AG20443 (cell line): ENCODE measurements around the gene PCA3.
"Not testable (repeated sequence)": the region's sequence is repeated elsewhere in the genome, so short reads cannot be mapped to it uniquely, and the experiment has no call there.

Experiments
- DNase-seq: peaks from one replicate; pipeline ENCODE4 v3.0.0; 2012; ENCODE audit warnings: low spot score, mixed read lengths

Gene PCA3

DNA sequence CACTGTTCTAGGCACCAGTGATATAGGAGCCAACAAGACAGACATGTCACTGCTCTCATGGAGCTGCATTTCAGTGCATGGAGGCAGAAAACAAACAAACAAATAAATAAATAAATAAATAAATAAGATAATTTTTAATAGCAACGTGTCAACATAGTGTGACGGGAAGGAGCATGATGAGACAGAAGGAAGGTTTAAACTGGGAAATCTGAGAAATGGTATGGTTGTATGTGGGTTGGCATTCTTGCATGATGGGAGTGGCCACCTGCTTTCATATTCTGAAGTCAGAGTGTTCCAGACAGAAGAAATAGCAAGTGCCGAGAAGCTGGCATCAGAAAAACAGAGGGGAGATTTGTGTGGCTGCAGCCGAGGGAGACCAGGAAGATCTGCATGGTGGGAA, at the start of gene PCA3:
Gene PCA3, plus strand, starts transcription at position 301 of the 400 bp plus-strand sequence.
- DNase-seq, result no peak

DNA sequence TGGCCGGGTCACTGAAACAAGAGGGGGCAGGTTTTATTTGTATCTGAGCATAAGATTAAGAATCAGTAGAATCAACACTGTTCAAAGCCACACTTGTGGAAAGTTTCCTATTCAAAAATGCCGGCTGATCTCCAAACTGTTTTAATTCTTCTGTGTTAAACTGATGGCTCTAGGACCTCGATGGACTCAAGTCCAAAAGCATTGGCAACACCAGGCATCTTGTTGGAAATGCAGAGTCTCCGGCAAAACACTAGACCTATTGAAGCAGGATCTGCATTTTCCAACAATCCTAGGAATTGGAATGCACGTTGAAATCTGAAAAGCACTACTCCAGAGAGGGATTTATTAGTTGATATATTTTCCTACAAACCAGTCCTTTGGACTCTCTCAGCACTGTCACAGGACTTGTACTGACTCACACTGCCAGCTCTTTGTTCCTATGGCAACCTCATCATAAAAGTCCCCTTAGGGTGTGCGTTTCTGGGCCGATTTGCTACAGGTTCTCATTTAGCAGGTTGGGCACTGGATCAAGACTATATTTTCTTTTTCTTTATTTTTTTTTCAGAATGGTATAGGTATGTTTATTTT, 48.1 kb upstream of the PCA3 start:
- DNase-seq, result peak; percentile 61

DNA sequence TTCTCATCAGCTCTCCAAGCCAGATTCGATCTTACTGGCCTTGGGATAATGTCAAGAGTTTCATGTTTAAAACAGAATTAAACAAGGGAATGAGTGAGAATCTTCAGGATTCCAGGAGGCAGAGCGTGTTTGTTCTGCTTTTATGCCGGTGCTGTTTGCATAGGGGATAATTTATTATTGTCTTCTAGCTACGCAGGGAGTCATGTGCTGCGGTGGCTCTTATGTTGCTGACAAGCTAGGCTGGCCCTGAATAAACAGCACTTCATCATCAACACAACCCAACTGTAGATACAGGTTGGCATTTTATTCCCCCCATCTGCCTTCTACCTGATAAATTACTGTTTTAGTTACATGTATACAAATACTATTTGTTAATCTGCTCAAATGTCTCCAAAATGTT, 47.1 kb upstream of the PCA3 start:
- no peak for DNase-seq

DNA sequence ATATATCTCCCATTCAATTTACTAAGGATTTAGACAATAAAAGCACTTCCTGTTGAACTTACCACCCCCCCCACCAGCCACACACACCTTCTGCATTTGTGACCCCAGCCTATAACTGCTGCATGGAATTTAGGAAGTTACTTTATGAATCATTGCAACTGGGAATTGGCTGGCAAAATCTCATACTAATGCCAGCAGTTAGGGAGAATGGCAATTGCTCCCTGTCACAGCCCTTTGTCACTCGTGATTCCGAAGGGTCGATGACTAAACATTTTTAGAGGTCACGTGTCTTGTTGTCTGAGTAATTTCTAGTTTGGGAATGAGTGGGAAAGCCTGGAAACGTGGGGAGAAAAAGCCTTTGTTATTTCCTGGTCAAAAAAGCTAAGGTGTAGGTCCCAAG, 46.6 kb upstream of the PCA3 start:
- peak; percentile 71 for DNase-seq

DNA sequence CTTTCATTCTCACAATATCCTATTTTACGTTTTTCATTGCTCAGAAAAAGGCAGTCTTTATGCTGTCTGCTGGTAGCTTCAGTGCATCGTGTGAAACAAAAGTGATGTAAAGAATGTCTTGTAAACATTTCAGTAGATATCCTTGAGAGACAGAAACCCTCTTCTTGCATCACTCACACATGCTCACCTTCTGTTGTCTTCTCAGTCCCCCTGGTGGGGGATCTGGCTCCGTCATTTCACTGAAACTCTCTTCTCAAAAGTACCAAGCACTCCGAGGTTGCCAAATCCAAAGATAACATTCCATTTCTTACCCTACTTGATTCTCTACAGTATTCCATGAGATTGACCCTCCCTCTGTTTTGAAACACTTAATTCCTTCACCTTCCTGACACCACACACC, 46.1 kb upstream of the PCA3 start:
- no peak for DNase-seq

DNA sequence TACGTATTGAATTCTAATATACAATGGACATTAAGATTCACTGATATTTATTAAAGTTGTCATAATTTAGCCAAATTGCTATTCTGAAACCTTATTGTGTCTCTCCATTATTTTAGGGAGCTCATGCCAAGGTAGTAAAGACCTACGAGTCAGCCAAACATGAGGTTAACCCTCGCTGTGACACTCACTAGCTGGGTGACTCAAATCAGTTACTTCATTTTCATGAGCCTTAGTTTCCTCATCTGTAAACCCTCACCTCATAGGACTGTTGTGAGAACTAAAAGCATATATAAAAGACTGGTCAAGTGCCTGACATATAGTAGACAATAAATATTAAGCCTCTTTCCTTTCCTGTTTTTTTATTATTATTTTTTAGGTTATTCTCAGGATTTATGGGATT, 44.0 kb upstream of the PCA3 start:
- DNase-seq, result no peak

DNA sequence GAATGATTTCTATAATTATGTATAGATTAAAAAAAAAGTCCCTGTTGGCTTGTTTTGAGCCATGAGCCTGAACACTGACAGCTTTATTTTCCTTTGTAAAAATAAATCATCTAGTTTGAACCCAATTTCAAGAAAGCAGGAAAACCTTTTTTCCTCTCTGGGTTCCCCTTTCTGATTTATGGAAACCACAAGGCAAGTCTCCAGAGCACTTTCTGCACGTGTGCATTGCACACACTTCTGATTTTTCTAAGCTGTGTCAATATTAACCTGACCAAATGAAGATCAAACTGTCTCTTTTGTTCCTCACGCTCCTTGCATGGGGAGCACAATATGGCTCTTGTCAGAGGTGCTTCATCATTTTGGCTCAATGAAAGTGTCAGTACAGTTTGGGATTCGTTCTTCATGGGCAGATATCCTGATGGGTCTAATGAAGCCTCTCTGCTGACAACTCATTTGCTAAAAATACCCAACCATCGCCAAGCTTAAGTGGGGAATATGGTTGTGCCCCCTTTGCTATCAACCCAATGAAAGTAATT, 39.2 kb upstream of the PCA3 start:
- DNase-seq, result no peak

DNA sequence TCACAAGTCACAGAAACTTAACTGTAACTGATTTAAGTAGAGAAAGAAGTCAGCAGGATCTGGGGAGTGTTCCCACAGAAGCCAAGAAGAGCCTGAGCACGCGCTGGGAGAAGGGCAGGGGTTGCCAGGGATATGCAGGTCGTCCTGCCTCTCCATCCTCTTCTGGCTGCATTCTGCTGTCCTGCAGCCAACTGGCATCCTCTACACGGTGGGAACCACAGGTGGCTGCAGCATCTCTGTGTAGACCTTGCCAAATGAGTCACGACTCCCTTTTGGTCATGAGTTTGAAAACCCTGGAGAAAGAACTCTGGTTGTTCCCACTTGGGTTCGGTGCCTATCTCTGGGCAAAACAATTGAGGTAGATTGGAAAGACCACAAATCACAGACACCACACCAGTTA, 38.4 kb upstream of the PCA3 start:
- no peak for DNase-seq

DNA sequence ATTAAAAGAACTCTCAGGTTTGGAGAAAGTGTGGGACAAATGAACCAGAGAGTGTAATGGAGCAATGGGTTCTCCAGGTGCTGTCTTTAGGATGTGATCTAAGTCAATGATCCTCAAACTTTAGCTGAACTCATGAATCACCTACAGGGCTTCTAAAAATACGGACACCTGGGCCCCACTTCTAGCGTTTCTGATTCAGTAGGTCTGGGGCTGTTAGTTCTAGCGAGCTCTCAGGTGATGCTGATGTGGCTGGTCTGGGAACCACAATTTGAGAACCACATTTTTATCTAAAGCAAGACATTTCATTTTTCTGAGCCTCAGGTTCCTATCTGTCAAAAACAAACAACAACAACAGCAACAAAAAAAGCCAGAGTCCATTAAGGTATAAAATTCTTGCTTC, 35.1 kb upstream of the PCA3 start:
- DNase-seq, result no peak

DNA sequence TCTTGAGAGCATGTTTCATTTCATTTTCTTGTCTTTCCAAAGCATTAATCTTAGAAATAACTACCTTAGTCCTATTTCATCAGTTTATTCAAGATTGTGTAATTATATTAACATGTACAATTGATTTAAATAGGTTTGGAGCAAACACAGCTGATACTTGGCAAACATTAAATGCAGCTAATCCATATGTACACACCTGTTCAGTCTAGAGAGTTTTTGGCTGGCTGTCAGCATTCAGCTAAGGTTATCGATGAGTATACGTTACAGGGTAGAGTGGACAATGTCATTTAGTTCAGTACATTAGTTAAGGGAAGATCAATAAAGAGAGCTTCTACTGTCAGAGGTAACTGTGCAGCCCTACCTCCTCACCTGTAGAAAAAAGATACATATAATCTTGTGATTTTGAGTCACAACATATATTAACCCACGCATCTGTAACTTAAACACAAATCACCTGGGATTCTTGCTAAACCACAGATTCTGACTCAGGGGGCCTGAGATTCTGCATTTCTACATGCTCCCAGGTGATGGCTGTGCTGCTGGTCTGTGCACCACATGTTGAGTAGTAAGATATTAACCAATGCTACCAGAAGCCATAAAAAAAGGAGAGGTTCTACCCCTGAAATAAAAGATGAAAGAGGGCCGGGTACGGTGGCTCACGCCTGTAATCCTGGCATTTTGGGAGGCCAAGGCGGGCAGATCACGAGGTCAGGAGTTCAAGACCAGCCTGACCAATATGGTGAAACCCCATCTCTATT, 34.1 kb upstream of the PCA3 start:
- DNase-seq, result no peak

DNA sequence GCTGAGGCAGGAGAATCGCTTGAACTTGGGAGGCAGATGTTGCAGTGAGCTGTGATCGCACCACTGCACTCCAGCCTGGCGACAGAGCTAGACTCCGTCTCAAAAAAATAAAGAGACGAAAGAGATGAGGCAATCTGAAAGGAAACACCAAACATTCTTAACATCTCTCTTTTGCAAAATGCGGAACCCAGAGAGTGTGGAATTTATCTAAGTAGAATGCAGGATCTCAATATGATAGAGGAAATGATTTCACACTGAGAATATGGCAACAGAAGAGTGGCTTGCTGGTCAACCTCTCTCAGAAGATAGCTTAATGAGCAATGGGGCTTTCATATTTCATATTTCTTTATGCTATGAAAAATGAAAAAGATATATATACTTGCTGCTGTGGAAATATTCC, 33.4 kb upstream of the PCA3 start:
- DNase-seq, result no peak

DNA sequence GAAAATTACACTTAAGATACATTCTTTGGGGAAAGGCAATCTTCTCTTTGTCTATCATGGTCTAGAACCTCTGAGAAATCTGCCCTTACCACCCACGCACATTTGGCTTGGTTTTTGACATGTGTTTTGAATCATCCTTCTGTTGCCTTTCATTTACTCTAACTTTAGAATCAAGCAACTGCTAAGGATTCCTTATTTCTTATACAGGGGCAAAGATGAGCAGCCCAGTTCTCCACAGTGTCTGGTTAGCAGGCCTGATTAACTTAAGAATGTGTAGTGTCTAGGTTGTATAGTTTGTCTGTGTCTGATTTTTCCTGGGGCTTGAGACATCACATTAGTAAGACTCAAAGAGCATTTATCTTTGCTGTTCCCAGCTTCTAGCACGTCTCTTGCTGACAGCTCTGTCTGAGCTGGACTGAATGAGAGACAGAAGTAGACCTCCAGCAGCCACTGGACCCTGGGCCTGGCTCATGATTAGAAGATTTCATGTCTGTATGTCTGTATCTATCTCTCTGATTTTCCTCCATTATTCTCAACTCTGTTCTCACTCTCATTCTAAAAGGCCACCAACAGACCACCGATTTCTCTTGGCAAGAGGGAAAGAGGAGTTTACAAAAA, 31.8 kb upstream of the PCA3 start:
- peak; percentile 48 for DNase-seq

DNA sequence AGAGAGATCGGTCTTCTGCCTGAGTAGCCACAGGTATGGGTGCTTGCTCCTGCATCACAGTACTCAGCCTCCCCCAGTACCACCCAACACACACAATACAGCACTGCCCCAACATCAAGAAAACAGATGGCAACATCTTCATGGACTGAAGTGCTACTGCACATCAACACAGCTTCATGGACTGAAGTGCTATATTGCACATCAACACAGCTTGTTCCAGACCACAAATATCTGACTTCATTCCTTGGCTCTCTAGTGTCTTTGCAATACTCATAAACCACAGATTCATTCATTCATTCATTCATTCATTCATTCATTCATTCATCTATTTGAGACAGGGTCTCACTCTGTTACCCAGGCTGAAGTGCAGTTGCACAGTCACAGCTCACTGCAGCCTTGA, 31.1 kb upstream of the PCA3 start:
- peak; percentile 28 for DNase-seq

DNA sequence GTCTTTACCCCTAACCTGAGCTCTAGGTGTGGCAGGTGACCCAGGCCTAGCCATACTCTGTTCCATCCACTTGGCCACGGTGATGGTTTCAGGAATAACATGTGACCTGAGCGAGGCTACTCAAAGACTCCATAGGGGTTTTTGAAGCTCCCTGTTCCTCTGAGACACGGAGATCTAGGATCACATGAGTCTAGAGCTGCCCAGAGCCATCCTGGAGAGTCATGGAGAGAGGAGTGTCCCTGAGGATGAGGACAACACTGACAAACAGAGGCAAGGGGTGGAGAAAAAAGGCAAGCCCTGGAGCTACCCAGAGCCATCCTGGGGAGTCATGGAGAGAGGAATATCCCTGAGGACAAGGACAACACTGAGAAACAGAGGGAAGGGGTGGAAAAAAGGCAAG, 29.5 kb upstream of the PCA3 start:
- no peak for DNase-seq

DNA sequence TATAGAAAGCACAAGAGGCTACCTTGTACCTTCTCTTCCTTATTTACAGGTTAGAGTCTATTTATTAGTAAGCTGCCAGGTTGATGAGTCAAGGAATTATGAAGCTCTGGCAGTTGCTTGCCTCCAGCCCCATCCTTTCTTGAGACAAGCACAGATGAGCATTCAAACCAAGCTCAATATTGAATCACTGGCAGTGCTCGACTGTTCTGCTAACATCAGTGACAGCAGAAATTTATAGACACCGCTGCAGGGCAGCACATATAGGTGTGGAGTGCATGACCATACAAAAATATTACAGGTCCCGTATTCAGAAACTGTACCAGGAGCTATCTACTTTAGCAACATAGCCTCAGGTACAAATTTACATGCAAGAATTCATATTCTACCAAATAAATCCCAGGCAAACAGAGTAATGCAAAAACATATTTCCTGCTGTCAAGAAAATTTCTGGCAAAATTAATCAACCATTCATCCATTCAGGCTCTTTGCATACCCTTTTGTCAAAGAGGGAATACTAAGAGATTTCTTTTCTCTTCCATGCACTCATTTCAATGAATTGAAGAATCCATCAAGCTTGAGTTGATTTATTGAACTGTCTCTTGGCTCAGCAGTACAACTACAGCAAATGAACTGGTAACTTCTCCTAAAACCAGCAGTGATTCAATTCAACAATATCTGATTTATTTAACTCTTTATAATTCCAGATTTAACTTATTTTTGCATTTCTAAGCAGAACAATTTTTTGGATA, 26.9 kb upstream of the PCA3 start:
- no peak for DNase-seq

DNA sequence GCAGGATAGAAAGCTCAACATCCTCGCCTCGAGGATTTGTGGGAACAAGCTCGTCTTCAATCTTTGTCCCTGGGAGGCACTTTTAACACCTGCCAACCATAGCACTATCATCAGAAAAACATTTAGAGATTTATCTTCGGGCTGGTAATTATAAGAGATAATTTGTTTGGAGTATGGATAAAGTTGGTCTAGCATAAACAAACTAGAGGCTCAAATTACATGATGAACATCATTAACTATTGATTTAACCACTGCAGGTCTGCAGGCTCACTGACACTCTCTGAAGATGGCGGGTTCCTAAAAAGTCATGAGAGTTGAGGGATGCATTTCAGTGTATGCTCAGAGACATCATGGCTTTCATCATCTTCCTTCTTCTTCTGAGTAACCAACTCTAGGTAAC, 25.8 kb upstream of the PCA3 start:
- no peak for DNase-seq

DNA sequence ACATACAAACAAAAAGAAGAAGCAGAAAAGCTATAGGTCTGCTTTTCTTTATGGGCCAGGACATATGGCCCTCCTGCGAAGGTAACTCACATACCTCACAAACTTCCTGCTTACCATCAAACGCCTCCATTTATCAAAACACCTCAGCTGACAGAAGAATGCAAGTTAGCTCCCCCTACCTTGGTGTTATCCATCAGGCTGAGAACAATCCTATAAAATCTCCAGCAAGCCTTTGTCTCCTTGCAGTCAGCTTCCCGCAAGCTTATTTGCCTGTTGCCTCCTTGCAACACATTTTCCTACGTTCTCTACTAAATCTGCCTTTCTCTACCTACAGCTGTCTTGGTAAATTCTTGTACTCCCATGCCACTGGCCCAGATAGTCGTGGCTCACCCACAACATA, 22.7 kb upstream of the PCA3 start:
- DNase-seq, result no peak

DNA sequence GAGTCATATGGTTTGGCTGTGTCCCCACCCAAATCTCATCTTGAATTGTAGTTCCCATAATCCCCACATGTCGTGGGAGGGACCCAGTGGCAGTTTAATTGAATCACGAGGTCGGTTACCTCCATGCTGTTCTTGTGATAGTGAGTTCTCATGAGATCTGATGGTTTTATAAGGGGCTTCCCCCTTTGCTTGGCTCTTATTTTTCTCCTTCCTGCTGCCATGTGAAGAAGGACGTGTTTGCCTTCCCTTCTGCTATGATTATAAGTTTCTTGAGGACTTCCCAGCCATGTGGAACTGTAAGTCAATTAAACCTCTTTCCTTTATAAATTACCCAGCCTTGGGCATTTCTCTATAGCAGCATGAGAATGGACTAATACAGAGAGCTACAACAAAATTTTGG, 21.3 kb upstream of the PCA3 start:
- DNase-seq, result not testable (repeated sequence)

DNA sequence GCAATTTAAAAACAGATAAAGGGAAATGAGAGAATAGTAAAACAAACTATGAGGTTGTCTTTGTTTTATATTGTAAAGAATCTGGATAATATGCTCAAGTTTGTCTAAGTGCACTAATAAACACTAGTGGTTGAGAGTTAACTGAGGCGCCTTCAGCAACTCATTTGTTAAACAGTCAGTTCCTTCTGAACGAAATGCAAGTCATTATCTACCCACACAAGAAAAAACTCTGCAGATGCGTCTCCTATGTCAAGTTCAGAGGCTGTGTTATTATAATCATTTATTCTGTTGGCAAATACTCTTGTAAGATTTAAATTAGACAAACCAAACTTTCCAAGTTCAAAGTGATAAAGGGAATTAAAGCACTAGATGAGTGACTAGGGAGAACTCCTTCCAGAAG, 20.3 kb upstream of the PCA3 start:
- no peak for DNase-seq

DNA sequence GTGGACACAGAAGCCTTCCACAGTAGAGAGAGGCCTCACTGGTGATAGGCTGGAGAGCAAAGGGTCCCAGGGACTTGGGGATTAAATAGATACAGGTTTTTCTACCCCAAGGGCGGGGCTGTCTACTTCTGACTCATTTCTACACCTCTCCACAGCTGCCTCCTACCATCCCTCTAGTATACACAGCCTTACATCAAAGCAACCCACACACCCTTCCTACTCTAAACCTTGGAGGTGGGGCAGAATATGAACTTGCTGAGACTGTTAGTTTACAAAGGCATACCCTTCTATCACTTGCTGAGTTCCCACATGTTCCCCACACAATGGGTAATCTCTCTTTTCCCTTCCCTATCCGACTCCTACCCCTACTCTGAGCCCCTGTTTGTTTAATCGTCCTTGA, 19.9 kb upstream of the PCA3 start:
- no peak for DNase-seq

DNA sequence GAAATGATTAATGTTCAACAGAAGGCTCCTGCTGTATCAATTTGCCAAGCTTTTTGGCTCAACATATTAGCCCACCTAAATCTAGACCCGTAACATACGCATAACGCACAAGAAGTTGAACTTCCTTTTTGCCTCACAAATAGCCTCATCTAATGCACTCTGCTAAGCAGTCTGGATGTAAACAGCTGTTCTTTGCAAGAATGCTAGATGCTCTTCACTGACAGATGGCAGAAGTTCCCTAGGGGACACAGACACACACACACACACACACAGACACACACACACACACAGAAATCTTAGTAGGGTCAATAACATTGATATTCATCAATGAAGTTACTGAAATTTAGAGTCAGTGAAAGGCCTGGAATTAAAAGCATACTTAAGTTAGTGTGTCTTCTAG, 13.2 kb upstream of the PCA3 start:
- no peak for DNase-seq

DNA sequence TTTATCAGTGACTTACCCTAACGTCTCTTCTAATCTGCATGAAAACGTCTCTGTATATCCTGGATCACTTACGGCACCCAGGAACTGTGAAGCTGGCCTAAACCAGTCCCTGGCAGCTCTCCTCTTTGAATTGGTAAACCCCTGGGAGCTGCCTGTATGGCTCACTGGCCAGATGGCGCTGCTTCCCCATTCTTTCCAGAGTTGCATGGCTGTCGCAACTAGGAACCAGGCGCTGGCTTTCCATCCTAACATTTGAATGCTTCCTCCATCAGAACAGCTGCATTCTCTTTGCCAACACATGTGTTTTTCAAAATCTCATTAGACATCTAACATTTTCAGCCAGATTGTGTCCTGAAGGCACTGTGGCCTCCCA, 8.0 kb upstream of the PCA3 start:
- peak; percentile 75 for DNase-seq
